Activated CD4-positive, alpha-beta memory T cell treated with anti-CD3 and anti-CD28 coated beads for 36 hours (primary cell): ENCODE results near the gene CDR2. TPM values are rescaled to one million over a fixed set of nuclear protein-coding genes. Genes with fewer than 3 reads are reported as not detected.

Experiments
- CTCF ChIA-PET: fragments of 350-600 bp; sonication (Branson Sonifier 250); formaldehyde crosslinking; loops from one replicate; lab custom pipeline; 2021; ENCODE audit warnings: antibody characterized with exemption, inconsistent platforms; lab: Charles Lee
- POLR2A ChIA-PET: fragments of 350-600 bp; sonication (Branson Sonifier 250); formaldehyde crosslinking; loops from one replicate; lab custom pipeline; 2021; ENCODE audit warnings: antibody characterized with exemption; lab: Charles Lee
- DNase-seq: peaks from one replicate; pipeline ENCODE4 v3.0.0-alpha.2; 2020
- H3K27ac Mint-ChIP-seq: one replicate; pipeline ENCODE4 v1.8.0; 2021; ENCODE audit warnings: mixed read lengths
- H3K27me3 Mint-ChIP-seq: one replicate; pipeline ENCODE4 v1.8.0; 2021; ENCODE audit warnings: mixed read lengths
- H3K36me3 Mint-ChIP-seq: one replicate; pipeline ENCODE4 v1.8.0; 2021; ENCODE audit warnings: mixed read lengths
- H3K4me1 Mint-ChIP-seq: one replicate; pipeline ENCODE4 v1.8.0; 2021; ENCODE audit warnings: low read depth, mixed read lengths
- H3K4me3 Mint-ChIP-seq: one replicate; pipeline ENCODE4 v1.8.0; 2021; ENCODE audit warnings: mild to moderate bottlenecking, mixed read lengths
- H3K9me3 Mint-ChIP-seq: one replicate; pipeline ENCODE4 v1.8.0; 2021; ENCODE audit warnings: mixed read lengths
- intact Hi-C: fragments of 100-400 bp; cut with micrococcal nuclease; formaldehyde crosslinking; loops from one replicate; pipeline ENCODE4 v1.15.1; 2023
- total RNA-seq, 2 experiments: library from RNA; stranded (reverse); gene quantifications; one replicate each; pipeline ENCODE4 v1.2.3, GENCODE V29; 2021

The CDR2 gene
- total RNA-seq, 2 experiments from 2014 or later, result 44.0 to 44.4 TPM

DNA sequence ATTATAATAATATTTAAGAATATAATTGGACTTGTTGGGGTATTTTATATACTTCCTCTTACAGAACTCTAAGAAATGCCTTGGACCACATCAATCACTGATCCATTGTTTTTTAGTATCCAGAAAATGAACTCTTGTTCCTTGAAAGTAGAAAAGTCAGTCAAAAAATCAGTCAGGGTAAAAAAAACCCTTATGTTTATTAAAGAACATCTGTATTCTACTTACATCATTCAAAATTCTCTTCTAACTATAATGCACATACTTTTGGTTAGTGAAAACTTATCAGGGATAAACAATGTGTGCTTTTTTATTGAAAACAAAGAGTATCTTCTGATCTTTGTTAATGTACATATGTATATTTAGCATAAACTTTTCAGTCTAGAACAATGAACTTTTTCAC is 23.5 kb upstream of the CDR2 start:
- DNase-seq, result no peak
- Mint-ChIP-seq H3K9me3 (no peaks in the 10 kb centered on the region), H3K27me3 (no peaks in the 10 kb centered on the region), H3K4me1 (peaks cover 10% of the 10 kb centered on the region), H3K27ac (no peak overlapping the region), H3K4me3 (no peak overlapping the region), H3K36me3 (no peaks in the 10 kb centered on the region)
- CTCF ChIA-PET, result no interaction called here
- POLR2A ChIA-PET, result interaction anchor here (0.8 kb wide), 1 partner anchor 12 kb away, joined by 4 read pairs; no protein-coding TSS in a partner anchor
- intact Hi-C loops, result no loop called here

DNA sequence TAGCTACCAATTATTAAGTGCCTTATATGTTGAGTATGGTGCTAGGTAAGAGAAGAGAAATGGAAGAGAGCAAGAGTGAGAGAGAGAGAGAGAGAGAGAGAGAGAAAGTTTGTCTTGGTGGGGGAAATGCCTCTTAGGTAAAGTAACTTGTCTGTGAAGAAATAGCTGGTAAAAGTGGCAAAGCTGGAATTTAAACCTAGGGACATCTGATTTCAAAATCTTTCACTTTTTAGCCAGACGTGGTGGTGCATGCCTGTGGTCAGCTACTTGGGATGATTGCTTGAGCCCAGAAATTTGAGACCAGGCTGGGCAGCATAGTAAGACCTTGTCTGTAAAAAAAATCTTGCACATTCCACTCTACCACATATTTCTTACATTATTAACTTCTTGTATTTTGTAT is 23.0 kb upstream of the CDR2 start:
- H3K27me3 Mint-ChIP-seq, result no peaks in the 10 kb centered on the region
- H3K4me1 Mint-ChIP-seq, result peaks cover 10% of the 10 kb centered on the region
- no peak overlapping the region for H3K27ac Mint-ChIP-seq
- ChIA-PET CTCF (interaction anchor here (0.6 kb wide), 1 partner anchor 77 kb away, joined by 8 read pairs; no protein-coding TSS in a partner anchor), POLR2A (interaction anchor here (0.8 kb wide), 1 partner anchor 11 kb away, joined by 4 read pairs; no protein-coding TSS in a partner anchor)
- H3K9me3 Mint-ChIP-seq, result no peaks in the 10 kb centered on the region
- no peak for DNase-seq
- no peaks in the 10 kb centered on the region for H3K36me3 Mint-ChIP-seq
- H3K4me3 Mint-ChIP-seq, result no peak overlapping the region
- intact Hi-C loops, result no loop called here

DNA sequence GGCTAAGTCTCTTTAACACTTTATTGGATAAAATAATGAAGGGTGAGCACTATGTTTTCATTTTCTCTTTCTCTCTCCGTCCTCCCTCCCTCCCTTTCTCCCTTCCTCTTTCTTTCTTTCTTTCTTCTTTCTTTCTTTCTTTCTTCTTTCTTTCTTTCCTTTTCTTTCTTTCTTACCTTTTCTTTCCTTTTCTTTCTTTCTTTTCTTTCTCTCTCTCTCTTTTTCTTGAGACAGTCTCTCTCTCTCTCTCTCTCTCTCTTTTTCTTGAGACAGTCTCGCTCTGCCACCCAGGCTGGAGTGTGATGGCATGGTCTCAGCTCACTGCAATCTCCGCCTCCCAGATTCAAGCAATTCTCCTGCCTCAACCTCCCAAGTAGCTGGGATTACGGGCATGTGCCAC is 21.5 kb upstream of the CDR2 start:
- H3K4me1 Mint-ChIP-seq, result peaks cover 10% of the 10 kb centered on the region
- no peaks in the 10 kb centered on the region for H3K36me3 Mint-ChIP-seq
- no peaks in the 10 kb centered on the region for H3K9me3 Mint-ChIP-seq
- H3K27ac Mint-ChIP-seq, result no peak overlapping the region
- intact Hi-C loops, result no loop called here
- H3K27me3 Mint-ChIP-seq, result no peaks in the 10 kb centered on the region
- H3K4me3 Mint-ChIP-seq, result no peak overlapping the region
- POLR2A ChIA-PET, result no interaction called here
- DNase-seq, result no peak
- CTCF ChIA-PET, result no interaction called here

DNA sequence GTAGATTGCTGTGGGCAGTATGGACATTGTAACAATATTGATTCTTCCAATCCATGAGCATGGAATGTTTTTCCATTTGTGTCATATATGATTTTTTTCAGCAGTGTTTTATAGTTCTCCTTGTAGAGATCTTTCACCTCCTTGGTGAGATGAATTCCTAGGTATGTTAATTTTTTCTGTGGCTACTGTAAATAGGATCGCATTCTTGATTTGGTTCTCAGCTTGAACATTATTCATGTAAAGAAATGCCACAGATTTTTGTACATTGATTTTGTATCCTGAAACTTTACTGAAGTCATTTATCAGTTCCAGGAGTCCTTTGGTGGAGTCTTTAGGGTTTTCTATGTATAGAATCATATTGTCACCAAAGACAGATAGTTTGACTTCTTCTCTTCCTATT is 19.7 kb upstream of the CDR2 start:
- intact Hi-C loops, result no loop called here
- ChIA-PET CTCF (no interaction called here), POLR2A (no interaction called here)

GRCh38 chr16:22388101-22388644 is 13.8 kb upstream of the CDR2 start:
- no peak for DNase-seq
- no peak overlapping the region for H3K4me3 Mint-ChIP-seq
- H3K27ac Mint-ChIP-seq, result no peak overlapping the region
- H3K4me1 Mint-ChIP-seq, result peaks cover 2% of the 10 kb centered on the region
- H3K36me3 Mint-ChIP-seq, result no peaks in the 10 kb centered on the region
- intact Hi-C loops, result no loop called here
- H3K9me3 Mint-ChIP-seq, result no peaks in the 10 kb centered on the region
- ChIA-PET CTCF (no interaction called here), POLR2A (no interaction called here)
- no peaks in the 10 kb centered on the region for H3K27me3 Mint-ChIP-seq

More for the DNA sequence above, 19.7 kb upstream of the CDR2 start:
- no peak overlapping the region for H3K4me3 Mint-ChIP-seq
- no peaks in the 10 kb centered on the region for H3K27me3 Mint-ChIP-seq
- no peaks in the 10 kb centered on the region for H3K36me3 Mint-ChIP-seq
- peaks cover 10% of the 10 kb centered on the region for H3K4me1 Mint-ChIP-seq
- no peak overlapping the region for H3K27ac Mint-ChIP-seq
- DNase-seq, result no peak
- no peaks in the 10 kb centered on the region for H3K9me3 Mint-ChIP-seq

GRCh38 chr16:22386976-22387375 is 12.6 kb upstream of the CDR2 start:
- H3K27me3 Mint-ChIP-seq, result no peaks in the 10 kb centered on the region
- no peak for DNase-seq
- POLR2A ChIA-PET, result interaction anchor here (1.1 kb wide), 1 partner anchor 11 kb away, joined by 4 read pairs; no protein-coding TSS in a partner anchor
- no peaks in the 10 kb centered on the region for H3K36me3 Mint-ChIP-seq
- no peak overlapping the region for H3K4me3 Mint-ChIP-seq
- intact Hi-C loops, result no loop called here
- CTCF ChIA-PET, result no interaction called here
- H3K9me3 Mint-ChIP-seq, result no peaks in the 10 kb centered on the region
- H3K4me1 Mint-ChIP-seq, result peaks cover 4% of the 10 kb centered on the region
- no peak overlapping the region for H3K27ac Mint-ChIP-seq

DNA sequence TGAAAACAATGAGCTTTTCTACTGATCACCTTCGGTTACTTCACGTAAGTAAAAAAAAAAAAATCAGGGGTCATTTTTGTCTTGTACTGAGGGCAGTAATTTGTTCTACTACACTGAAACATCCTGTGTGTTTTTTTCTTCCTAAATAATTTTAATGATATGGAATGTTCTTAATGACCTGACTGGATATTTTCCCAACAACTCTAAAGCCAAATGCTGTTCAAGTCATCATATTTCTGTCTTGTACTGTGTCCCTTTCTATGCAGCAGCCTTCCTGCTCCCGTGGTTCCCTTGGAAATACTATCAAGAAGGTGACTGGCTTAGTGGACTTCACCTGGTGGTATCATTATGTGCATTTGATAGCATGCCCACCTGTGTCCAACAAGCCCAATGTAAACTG is 10.8 kb upstream of the CDR2 start:
- Mint-ChIP-seq H3K4me3 (no peak overlapping the region), H3K27ac (no peak overlapping the region), H3K9me3 (no peaks in the 10 kb centered on the region), H3K36me3 (no peaks in the 10 kb centered on the region), H3K27me3 (no peaks in the 10 kb centered on the region), H3K4me1 (peaks cover 21% of the 10 kb centered on the region)
- ChIA-PET CTCF (no interaction called here), POLR2A (no interaction called here)
- intact Hi-C loops, result no loop called here
- DNase-seq, result no peak

GRCh38 chr16:22383827-22384226 is 9.4 kb upstream of the CDR2 start:
- Mint-ChIP-seq H3K27ac (no peak overlapping the region), H3K4me3 (no peak overlapping the region), H3K9me3 (no peaks in the 10 kb centered on the region), H3K27me3 (no peaks in the 10 kb centered on the region), H3K36me3 (no peaks in the 10 kb centered on the region), H3K4me1 (peaks cover 22% of the 10 kb centered on the region)
- POLR2A ChIA-PET, result no interaction called here
- CTCF ChIA-PET, result no interaction called here
- no peak for DNase-seq
- intact Hi-C loops, result no loop called here

- CTCF ChIA-PET, result interaction anchor here (1.6 kb wide), 1 partner anchor 60 kb away, joined by 4 read pairs; no protein-coding TSS in a partner anchor
- peak overlapping the region; percentile 74 for H3K27ac Mint-ChIP-seq
- no peaks in the 10 kb centered on the region for H3K36me3 Mint-ChIP-seq
- H3K4me3 Mint-ChIP-seq, result no peak overlapping the region
- H3K27me3 Mint-ChIP-seq, result no peaks in the 10 kb centered on the region
- no peaks in the 10 kb centered on the region for H3K9me3 Mint-ChIP-seq
- POLR2A ChIA-PET, result interaction anchor here (0.5 kb wide), 1 partner anchor 239 kb away, joined by 3 read pairs; no protein-coding TSS in a partner anchor
- no peak for DNase-seq
- intact Hi-C loops, result no loop called here
- H3K4me1 Mint-ChIP-seq, result peaks cover 22% of the 10 kb centered on the region
Observed at GRCh38 chr16:22381392-22381791, 7.0 kb upstream of the CDR2 start.

- Mint-ChIP-seq H3K27ac (peak overlapping the region; percentile 3), H3K4me3 (no peak overlapping the region), H3K4me1 (peaks cover 23% of the 10 kb centered on the region), H3K36me3 (no peaks in the 10 kb centered on the region), H3K9me3 (no peaks in the 10 kb centered on the region), H3K27me3 (no peaks in the 10 kb centered on the region)
- no peak for DNase-seq
- ChIA-PET CTCF (no interaction called here), POLR2A (no interaction called here)
- intact Hi-C loops, result no loop called here
Observed at GRCh38 chr16:22380529-22380928, 6.1 kb upstream of the CDR2 start.

DNA sequence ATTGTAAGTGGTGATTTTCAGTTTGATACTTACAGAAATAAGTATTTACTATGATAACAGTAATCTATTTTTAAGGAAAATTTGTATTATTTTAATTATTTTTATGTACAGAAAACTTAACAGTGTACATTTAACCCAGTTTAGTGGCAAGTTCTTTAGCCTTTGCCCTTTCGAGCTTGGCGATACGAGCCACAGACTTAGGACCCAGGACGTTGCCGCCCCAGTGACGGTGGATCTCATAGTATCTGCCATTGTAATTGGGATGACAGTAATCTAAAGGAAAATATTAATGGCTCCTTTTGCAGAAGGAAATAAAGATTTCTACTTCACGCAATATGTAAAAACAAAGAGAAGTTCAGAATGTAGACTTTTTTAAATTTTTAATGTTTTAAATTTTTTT is 5.2 kb upstream of the CDR2 start:
- CTCF ChIA-PET, result no interaction called here
- Mint-ChIP-seq H3K27me3 (no peaks in the 10 kb centered on the region), H3K27ac (no peak overlapping the region), H3K9me3 (no peaks in the 10 kb centered on the region), H3K4me3 (no peak overlapping the region), H3K4me1 (peaks cover 29% of the 10 kb centered on the region), H3K36me3 (no peaks in the 10 kb centered on the region)
- intact Hi-C loops, result no loop called here
- POLR2A ChIA-PET, result no interaction called here
- no peak for DNase-seq

DNA sequence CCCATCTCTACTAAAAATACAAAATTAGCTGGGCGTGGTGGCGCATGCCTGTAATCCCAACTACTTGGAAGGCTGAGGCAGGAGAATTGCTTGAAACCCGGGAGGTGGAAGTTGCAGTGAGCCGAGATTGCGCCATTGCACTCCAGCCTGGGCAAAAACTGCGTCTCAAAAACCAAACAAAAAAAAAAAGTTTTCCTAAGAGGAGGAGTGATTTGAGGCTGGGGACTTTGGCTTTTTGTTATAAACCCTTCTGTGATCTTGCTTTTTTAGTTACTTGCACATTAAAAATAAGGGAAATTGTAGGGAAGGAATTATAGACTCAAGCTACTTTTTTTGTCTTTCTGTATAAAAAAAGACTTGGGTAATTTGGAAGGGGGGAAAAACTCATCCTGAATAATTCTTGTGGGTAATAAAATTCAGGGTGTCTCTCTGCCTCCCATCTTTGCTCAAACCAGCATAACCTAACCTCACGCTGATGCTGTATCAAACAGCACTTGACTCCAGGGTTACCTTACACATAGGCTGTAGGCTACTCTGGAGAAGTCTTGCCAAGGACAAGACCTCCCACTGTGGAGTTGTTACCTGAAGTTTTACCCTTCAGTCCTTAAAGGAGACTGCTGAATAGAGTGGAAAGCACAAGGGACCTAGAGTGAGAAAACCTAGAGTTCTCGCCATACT is 1.7 kb upstream of the CDR2 start:
- H3K27ac Mint-ChIP-seq, result no peak overlapping the region
- intact Hi-C loops, result no loop called here

More for the DNA sequence above, 1.7 kb upstream of the CDR2 start:
- DNase-seq, result no peak
- H3K27me3 Mint-ChIP-seq, result no peaks in the 10 kb centered on the region
- POLR2A ChIA-PET, result interaction anchor here (0.5 kb wide), 1 partner anchor 65 kb away, joined by 3 read pairs; no protein-coding TSS in a partner anchor
- peaks cover 13% of the 10 kb centered on the region for H3K36me3 Mint-ChIP-seq
- CTCF ChIA-PET, result interaction anchor here (1.4 kb wide), 1 partner anchor 55 kb away, joined by 5 read pairs; no protein-coding TSS in a partner anchor
- H3K9me3 Mint-ChIP-seq, result no peaks in the 10 kb centered on the region
- H3K4me3 Mint-ChIP-seq, result no peak overlapping the region
- peaks cover 33% of the 10 kb centered on the region for H3K4me1 Mint-ChIP-seq
